Adrenal gland (tissue), 12 donors: Measurements from ENCODE around the gene BCL11A. TPM values are rescaled to one million over a fixed set of nuclear protein-coding genes. Genes with fewer than 3 reads are reported as not detected.

Source experiments
- DNase-seq, 7 donors: peaks; one replicate each; pipeline ENCODE4 v3.0.0-alpha.2; 2019 to 2020
- H3K27ac ChIP-seq, 5 donors: fragments of 200-600 bp; sonication (generic) in 4 of 5; 1 replicate in 3 of 5; 2 replicates in 2 of 5; pipeline versions ENCODE4 v1.5.1 to v1.8.0; 2016 to 2020; ENCODE audit warnings: mild to moderate bottlenecking in 1 of 5
- H3K27me3 ChIP-seq: fragments of 200-600 bp; 2 replicates; pipeline ENCODE4 v1.8.0; 2021
- H3K36me3 ChIP-seq, 2 donors: fragments of 200-600 bp; replicated peaks in 1 of 2; 1 replicate in 1 of 2; 2 replicates in 1 of 2; pipeline versions ENCODE4 v1.5.1 to v1.8.0; 2018 to 2022
- H3K4me1 ChIP-seq, 2 donors: fragments of 200-600 bp; replicated peaks in 1 of 2; 1 replicate in 1 of 2; 2 replicates in 1 of 2; pipeline versions ENCODE4 v1.5.1 to v1.8.0; 2018 to 2021
- H3K4me3 ChIP-seq, 4 donors: fragments of 200-600 bp; sonication (generic) in 3 of 4; one replicate each; pipeline ENCODE4 v1.5.1; 2016 to 2018
- H3K9me3 ChIP-seq, 3 donors: fragments of 200-600 bp; sonication (generic) in 1 of 3; replicated peaks in 1 of 3; 1 replicate in 2 of 3; 2 replicates in 1 of 3; pipeline versions ENCODE4 v1.5.1 to v1.8.0; 2016 to 2021
- CTCF ChIP-seq, 6 experiments: fragments of 450-650 bp in 4 of 6; fragments of 200-600 bp in 2 of 6; sonication (generic) in 1 of 6; IDR thresholded peaks; 1 replicate in 5 of 6; 2 replicates in 1 of 6; pipeline versions ENCODE4 v1.5.1 to v1.8.0; 2016 to 2021; ENCODE audit warnings: antibody characterized with exemption in 6 of 6, mild to moderate bottlenecking in 2 of 6, moderate library complexity in 1 of 6
- POLR2A ChIP-seq, 2 donors: fragments of 450-650 bp; IDR thresholded peaks; one replicate each; pipeline ENCODE4 v1.6.1; 2017; ENCODE audit warnings: antibody characterized with exemption in 2 of 2, mild to moderate bottlenecking in 2 of 2, moderate library complexity in 1 of 2
- WGBS, 4 donors: extraction: QIAGEN DNeasy Blood & Tissue Kit in 2 of 4; methylation state at CpG; one replicate each; pipeline versions ENCODE4 v1.1.5 to v1.1.7; 2013 to 2017; 5-methylcytosine and 5-hydroxymethylcytosine counted together
- intact Hi-C, 2 donors: fragments of 100-400 bp; cut with DNase I; formaldehyde crosslinking; loops; one replicate each; pipeline versions ENCODE4 v1.14.1 to v1.15.0; 2022 to 2023
- polyA plus RNA-seq, 3 donors: library from polyadenylated mRNA; stranded (reverse); fragments of 200-250 nt in 2 of 3; fragments of 350-450 nt in 1 of 3; fragmentation: Illumina TruSeq in 1 of 3; extraction: RNeasy Lipid Tissue Mini Kit (QIAGEN cat#74804) in 1 of 3; gene quantifications; one replicate each; pipeline ENCODE4 v1.2.3, GENCODE V29; 2013 to 2014
- total RNA-seq, 9 donors: library from RNA; depleted of rRNA in 4 of 9; stranded (reverse); fragments of >200 nt in 4 of 9; fragments of 120-200 nt in 1 of 9; fragmentation: NEBNext Ultra II Directional in 1 of 9; extraction: Animal tissue kit (Norgen Biotek cat#: 25700) in 1 of 9; gene quantifications; one replicate each; pipeline versions ENCODE4 v1.1.0 to v1.2.4, GENCODE V29; 2013 to 2023
- donor health status: healthy with polysubstance abuse.
- donor health status: Bipolar disorder and iron deficiency.
- donor health status: DM: yes; HTN: yes; CAD: no.
- donor health status: DM: no; HTN: no; CAD: no.
- donor health status: DM: no; HTN: no; CAD: no.
- donor health status: DM: yes; HTN: yes; CAD: no.

BCL11A gene
- total and polyA plus RNA-seq, 12 donors, result 2.9 to 16.7 (median 5.3) TPM

GRCh38 chr2:60414495-60415138 is 138.8 kb downstream of the BCL11A start:
- TF ChIP-seq POLR2A (IDR thresholded peaks at IDR 0.05) (no peak), CTCF (IDR thresholded peaks at IDR 0.05) (no peak)
- Histone ChIP-seq H3K9me3 (no peaks in the 10 kb centered on the region), H3K27ac (no peak overlapping the region), H3K4me3 (no peak overlapping the region), H3K4me1 (peaks cover 0 to 7% of the 10 kb centered on the region in 2 donors), H3K27me3 (no peaks in the 10 kb centered on the region), H3K36me3 (no peaks in the 10 kb centered on the region)
- 81 to 94% (median 88%) methylated on average over 2 of the region's 2 CpGs for WGBS, 4 donors
- intact Hi-C loops, result no loop called here
- DNase-seq, result no peak

GRCh38 chr2:60413814-60414168 is 139.7 kb downstream of the BCL11A start:
- Histone ChIP-seq H3K27me3 (no peaks in the 10 kb centered on the region), H3K9me3 (no peaks in the 10 kb centered on the region), H3K36me3 (no peaks in the 10 kb centered on the region), H3K4me3 (no peak overlapping the region), H3K27ac (no peak overlapping the region), H3K4me1 (peaks cover 0 to 7% of the 10 kb centered on the region in 2 donors)
- intact Hi-C loops, result no loop called here
- no peak for DNase-seq
- WGBS, 4 donors, result 62 to 70% (median 63%) methylated on average over 6 of the region's 6 CpGs
- TF ChIP-seq POLR2A (IDR thresholded peaks at IDR 0.05), result no peak
- TF ChIP-seq CTCF (IDR thresholded peaks at IDR 0.05), result no peak

GRCh38 chr2:60413069-60413813 is 140.2 kb downstream of the BCL11A start:
- no peak for DNase-seq
- intact Hi-C loops, result no loop called here
- Histone ChIP-seq H3K9me3 (no peaks in the 10 kb centered on the region), H3K4me1 (peaks cover 0 to 7% of the 10 kb centered on the region in 2 donors), H3K27ac (no peak overlapping the region), H3K27me3 (no peaks in the 10 kb centered on the region), H3K4me3 (no peak overlapping the region), H3K36me3 (no peaks in the 10 kb centered on the region)
- 84 to 100% (median 91%) methylated on average over 4 of the region's 4 CpGs for WGBS, 4 donors
- no peak for TF ChIP-seq POLR2A (IDR thresholded peaks at IDR 0.05)
- no peak for TF ChIP-seq CTCF (IDR thresholded peaks at IDR 0.05)

DNA sequence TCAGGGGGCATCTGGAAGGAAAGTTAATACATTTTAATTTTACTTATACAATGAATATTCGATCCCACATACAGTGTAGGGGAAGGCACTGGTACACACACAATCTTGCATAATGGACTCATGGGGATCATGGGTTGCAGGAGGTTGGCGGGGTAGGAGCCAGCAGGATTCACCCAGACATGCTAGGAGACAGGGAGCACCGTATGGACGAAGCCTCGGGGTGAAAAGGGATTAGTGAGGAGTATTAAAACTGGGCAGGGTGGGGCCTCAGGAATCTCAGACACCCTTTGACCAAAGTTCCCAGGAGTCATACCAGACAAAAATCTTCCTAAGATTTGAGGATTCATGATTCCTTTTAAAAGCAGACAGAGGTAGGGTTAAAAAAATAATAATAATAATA is 140.8 kb downstream of the BCL11A start:
- no peaks in the 10 kb centered on the region for H3K9me3 ChIP-seq
- H3K36me3 ChIP-seq, result no peaks in the 10 kb centered on the region
- H3K27ac ChIP-seq, result no peak overlapping the region
- H3K27me3 ChIP-seq, result no peaks in the 10 kb centered on the region
- no peak overlapping the region for H3K4me3 ChIP-seq
- 87 to 95% (median 91%) methylated on average over 5 of the region's 5 CpGs for WGBS, 4 donors
- DNase-seq, result no peak
- TF ChIP-seq CTCF (IDR thresholded peaks at IDR 0.05) (no peak), POLR2A (IDR thresholded peaks at IDR 0.05) (no peak)
- peaks cover 0 to 7% of the 10 kb centered on the region in 2 donors for H3K4me1 ChIP-seq
- intact Hi-C loops, result no loop called here
